Mucosa of gallbladder (tissue), 1 donor: Measurements from ENCODE around the gene NRP2. TPM values are rescaled to one million over a fixed set of nuclear protein-coding genes. Genes with fewer than 3 reads are reported as not detected.

Experiments
- DNase-seq: peaks from one replicate; pipeline ENCODE4 v3.0.0-alpha.2; 2020; ENCODE audit warnings: low spot score
- total RNA-seq: library from RNA; stranded (reverse); gene quantifications from one replicate; pipeline ENCODE4 v1.2.1, GENCODE V29; 2021
- donor health status: DM: no; HTN: no; CAD: no.

Gene NRP2
- total RNA-seq, 1 donor from 2014 or later: 146 TPM

DNA sequence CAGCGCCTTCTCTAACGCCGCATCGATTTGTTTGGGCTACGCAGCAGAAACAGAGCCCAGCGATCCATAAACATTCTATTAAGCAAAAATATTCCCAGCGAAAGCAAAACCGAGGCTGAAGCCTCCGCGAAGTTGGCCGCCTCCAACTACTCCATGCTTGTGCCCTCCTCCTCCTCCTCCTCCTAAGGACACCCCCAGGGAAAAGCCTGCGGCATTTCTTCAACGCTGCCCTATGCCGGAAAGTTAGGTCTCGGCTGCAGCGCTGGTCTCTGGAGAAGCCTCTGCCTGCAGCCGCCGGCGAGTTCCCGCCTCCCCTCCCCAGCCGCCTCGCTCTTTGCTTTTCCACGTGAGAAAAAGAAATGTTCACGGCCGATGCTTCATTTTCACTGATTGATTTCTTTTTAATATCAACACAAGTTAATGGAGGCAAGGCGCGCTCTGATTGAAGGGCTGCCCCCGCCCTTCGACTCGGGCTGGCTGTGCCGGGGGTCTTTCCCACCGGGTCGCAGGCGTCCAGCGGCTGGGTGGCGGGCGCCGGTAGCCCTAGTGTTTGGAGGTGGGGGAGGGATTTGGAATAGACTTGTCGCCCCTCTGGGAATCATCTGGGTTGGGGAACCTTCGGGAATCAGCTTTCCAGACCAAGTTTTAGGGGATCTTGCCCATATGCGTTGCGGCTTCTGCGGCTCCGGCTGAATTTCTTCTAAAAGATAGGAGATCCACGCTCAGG is 3.9 kb downstream of the NRP2 start:
- DNase-seq: no peak

DNA sequence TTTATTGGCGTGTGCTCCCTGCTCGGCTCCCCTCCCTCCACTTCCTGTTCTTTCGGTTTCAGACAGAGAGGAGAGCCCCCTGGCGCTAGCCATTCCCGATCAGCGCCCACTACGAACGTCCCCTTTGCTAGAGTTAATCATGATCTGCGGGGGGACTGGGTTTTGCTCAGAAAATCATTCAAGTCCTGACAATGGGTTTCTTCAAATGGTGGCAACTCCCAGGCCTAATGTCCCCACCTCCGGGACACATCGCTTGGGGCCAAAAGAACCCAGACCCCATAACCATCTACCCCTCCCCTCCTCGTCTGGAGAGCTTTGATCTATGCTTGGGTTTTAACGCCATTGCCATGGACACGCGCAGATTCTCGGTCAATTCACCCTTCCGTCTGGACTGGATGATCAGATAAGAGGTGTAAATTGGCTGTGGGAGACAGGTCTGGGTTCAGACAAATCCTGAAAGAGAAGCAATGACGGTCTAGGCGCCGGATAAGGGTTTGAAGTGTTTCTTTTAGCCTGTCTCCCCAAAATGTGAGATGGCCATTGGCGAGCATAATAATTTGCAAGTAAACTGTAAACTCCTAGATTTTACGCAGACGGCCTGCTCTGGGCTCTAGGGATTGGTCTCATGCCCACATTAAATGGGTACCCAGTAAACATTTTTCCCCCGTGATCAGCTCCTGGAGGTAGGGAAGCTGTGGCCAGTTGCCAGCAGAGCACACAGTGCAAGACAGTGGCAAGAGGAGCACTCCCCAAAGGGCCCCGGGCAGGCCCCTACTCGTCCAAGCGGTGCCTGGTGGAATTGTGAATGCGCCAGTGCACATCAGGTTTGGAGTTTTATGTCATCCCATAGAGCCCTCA is 4.7 kb downstream of the NRP2 start:
- DNase-seq: no peak

DNA sequence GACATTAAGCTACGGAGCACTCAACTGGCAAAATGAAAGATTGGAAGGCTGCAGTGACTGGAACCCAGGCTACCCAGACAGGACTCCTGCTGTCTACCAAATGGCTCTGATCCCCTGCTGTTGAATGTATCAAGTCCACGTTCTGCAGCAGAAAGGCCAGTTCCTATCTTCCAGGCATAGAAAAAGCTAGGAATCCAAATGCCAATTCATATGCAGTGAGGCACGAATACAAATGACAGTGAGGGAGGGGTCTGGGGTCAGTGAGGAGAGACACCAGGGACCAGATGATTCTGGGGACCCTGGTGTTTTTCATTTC is 5.3 kb downstream of the NRP2 start:
- no peak for DNase-seq

DNA sequence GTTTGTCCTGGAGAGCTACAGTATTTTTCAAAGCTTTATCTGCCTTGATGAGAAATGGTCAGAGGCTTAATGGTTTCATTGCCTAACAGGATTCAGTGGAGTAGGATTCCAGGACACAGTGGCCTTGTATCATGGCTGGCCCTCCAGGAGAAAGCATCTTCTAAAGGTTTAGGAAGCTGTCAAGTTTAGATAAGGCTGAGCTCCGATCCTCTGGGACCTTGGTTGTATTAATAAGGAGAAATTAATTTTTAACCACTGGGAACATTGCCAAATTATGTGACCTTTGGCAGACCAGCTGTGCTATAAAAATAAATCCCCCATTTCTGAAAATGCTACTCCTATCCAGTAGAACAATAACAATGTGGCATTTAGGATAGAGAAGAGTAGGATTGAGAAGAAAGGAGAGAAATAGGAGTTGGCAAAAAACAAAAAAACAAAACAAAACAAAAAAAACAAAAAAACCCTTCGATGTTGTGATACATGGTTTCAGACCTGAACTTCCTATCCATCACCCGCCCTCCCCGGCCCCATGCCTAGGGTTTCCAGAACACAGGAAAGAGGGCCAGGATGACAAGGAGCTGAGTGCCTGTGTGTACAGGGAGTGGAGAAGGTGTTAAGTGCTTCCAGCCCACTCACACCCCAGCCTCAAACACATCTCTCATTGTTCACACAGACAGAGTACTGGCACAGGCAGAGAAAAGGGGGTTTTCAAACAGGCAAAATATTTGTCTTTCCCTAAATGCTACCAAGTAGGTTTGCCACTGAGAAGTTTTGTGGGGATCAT is 6.3 kb downstream of the NRP2 start:
- DNase-seq: no peak

DNA sequence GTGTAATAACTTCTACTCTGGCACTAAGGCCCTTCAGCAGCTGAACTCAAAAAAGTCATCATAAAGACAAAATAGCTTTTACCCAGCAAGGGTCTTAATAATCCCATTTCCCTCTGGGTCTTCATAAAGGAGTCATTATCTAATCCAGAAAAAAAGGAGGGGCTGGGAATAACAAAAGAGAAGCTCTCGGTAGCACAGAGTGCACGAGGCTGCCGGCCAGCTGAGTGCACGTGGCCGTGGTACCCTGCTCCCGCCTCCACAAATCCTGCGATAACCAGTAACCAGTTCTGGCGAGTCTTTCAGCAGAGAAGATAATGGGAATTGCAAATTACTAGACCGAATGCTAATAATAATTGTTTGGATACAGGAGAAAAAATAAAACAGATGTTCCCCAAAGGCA is 7.5 kb downstream of the NRP2 start:
- DNase-seq: no peak

DNA sequence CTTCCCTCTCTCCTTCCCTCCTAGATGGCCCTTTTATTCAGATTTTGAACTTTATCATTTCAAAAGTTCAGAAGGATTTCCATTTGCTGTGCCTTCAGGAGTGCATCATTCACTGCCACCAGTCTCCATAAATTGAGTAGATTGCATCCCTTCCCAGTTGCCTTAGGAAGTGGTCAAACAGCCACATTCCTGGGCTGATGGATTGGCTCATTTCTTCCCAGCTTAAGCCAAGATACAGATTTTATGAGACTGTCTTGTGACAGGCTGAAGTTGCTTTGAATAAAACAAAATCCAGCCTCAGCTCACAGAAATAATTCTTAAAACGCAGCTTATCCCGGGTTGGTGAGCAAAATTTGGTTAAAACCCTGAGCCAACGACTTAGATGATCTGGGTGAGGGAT is 9.8 kb downstream of the NRP2 start:
- DNase-seq: no peak

DNA sequence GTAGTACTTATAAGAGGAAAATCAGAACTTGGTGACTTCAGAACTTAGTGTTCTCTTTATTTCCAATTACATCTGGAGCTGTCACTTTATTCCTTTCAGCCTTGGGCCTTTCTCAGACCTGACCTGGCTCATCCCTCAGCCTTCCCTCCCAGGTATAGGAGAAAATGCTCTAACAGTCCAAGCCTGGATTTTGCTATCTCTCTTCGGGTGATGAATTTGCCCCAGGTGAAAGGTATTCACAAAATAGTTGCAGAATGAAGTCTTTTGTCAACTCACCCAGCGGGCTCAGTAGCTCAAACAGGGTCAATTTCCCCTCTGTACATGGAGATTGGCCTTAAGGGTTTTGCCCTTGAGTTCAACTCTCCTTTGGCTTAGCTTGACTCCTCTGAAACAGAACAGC is 12.0 kb downstream of the NRP2 start:
- DNase-seq: no peak

DNA sequence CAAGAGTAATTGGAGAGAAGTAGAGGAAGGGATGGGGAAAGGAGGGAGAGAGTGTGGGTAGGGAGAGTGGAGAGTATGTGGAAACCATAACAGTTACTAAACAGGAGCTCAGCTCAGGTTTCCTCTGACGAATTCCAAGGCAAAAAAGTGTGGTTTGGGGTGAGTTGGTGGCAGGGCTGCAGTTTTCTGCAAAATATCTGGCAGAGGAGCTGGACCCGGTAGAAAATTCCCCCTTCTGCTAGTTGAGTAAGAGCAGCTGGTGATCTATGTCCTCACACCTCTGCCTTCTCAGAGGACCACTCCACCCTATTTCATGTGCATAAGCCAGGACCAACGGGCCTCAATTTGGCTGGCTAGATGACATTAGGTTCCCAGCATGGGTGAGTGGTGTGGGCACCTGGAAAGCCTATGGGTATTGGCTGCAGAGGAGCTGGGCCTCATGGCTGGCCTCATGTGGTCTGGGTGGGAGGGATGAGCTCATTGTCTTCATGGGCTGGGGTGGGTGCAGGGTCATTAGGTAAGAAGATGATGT is 13.2 kb downstream of the NRP2 start:
- no peak for DNase-seq

DNA sequence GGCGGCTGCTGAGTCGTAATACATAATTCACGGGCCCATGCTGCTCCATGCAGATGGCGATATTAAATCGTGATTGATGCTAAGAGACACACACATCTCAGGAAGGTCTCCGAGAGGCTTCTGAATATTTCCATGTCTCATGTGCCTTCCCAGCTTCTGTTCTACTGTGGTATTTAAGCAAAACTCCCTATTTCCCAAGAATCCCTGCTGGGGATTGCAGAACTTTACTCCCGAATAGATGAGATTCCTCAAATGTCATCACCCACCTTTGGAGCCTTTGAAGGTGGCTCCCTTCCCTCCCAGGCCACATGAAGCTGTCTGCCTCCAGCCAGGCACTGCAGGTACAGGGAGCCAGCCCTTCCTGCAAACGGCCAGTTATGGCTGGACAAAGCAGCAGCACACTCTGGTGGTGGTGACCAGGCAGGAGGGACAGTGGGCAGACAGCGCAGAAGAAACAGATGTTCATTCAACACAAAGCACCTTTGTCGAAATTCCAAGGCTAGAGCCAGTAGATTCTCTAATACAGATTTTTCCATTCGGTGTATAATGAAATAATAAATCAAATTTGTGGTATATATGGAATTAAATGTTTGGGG is 14.1 kb downstream of the NRP2 start:
- DNase-seq: no peak

DNA sequence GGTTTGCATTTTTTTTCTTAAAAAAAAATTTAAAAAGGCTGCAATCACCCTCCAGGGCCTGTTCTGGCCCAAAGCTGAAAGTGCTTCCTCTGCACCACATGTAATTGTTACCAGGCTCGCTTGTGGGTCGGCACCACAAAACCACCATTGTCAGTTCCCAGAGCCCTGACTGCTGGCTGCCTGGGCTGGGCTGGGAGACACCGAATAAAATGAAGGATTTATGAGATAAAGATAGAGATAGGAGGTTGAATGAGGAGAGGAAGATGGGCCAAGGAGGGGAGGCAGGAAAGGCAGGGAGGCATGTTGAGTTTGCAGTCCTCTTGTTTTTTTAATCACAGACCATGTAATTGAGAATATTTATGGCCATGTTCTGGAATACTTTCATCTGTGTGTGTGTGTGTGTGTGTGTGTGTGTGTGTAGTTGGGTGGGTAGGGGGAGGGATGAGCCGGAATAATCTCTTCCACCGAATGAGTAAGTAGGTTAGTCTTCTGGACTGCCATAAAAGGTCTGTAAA is 14.7 kb downstream of the NRP2 start:
- no peak for DNase-seq

DNA sequence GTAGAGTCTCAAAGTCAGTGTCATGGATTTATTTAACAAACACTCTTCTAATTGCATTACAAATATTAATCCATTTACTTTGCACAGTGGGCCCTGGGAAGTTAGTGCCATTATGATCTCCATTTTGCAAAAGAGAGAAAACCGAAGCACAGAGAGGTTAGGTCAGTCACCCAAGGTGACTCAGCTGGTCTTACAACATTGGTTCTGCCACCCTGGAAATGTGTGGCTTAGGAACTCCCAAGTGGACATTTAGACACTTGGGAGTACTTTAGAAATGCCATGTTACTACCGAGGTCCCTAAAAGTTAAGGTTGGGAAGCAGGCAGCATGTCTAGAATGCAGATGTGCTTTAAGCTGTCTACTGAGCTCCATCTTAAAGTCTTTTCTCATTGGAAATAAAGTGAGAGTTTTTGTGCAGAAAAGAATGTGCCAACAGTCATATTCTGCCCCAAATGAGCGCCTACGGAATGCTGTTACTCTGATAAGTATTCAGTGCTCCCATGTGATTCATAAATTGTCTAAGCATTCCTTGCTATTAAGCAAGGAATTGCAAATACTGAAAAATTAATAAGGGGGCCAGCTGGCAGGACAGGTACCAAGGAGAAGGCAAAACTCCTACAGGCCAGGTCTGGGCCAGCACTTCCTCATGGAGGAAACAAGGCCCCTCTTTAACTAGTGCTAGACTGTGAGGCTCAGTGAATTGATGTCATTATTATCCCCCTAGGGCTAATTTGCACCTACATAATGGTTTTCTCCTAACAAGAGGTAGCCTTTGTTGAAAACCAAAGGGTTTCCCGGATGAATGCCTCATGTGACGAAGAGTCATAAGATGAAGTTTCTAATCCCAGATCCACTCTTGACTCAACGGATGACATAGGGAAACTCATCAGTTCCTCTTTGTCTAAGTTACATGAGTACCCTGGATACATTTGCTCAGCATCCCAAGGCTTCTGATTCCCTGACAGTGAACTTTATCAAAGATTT is 16.3 kb downstream of the NRP2 start:
- no peak for DNase-seq

DNA sequence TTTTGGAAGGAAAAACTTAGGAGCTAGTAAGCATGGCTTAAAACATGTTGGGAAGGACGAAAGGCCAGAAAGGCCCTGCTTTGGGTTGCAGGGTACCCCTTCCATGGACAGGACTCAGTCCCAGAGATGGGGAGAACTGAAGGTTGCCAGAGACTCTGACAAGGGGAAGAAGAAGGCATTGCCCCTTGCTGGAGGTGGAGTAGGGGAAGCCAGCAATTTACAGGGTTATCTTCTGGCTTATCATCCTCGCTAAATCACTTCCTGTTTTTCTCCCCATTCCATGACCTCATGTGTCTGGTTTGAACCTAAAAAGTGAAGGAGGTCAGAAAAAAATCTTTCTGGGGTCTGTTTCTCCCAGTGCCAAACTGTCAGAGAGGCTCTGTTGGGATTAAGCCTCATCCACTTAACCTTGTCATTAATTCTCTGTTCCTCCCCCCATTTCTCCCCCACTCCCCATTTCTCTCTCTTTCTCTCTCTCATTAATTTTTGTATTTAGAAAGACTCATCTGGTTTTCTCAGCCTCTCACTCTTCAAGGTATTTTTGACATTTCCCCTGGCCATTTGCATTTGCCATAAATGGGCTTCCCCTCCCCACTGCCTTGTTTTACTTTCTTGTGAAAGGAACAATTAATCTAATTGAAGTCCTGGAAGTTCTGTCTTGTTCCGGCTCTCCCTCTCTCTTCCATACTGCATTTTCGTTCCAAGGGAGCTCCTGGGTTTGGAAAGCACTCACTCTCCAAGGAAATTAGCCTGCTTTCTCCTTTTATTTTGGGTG is 17.4 kb downstream of the NRP2 start:
- DNase-seq: no peak

DNA sequence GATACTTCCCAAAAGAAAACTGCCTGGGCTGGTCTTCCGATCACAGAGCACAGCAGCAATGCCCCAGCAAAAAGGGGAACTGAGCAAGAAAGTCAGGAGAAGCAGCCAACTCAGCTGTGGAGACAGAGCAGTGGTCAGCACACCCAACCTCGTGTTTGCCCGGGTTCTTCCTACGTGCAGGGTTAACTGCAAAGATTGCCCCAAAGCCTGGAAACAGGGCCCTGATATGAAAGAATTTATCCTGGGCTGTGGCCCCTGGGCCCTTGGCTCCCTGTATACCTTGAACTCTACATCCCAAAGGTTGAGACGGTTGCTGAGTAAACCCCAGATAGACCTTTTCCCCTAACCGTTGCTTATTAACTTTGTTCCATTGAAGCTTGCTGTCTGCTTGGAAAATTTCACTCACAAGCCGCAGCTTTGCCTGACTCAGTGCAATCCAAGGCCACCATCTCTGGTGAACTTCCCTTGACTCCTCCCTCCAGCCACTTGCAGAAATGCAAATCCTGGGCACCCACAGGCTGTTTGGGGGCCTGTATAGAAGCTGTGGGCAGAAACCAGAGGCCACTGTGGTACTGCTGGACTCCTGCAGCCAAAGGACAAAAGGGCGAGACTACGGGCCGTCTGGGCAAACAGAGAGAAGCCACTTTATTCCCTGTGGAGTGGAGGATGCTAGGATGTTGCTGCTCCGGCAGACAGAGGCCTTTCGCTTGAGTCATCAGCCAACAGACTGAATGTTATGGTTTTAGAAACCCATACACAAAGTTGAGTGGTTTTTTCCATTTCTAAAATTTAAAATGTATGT is 18.2 kb downstream of the NRP2 start:
- DNase-seq: no peak

DNA sequence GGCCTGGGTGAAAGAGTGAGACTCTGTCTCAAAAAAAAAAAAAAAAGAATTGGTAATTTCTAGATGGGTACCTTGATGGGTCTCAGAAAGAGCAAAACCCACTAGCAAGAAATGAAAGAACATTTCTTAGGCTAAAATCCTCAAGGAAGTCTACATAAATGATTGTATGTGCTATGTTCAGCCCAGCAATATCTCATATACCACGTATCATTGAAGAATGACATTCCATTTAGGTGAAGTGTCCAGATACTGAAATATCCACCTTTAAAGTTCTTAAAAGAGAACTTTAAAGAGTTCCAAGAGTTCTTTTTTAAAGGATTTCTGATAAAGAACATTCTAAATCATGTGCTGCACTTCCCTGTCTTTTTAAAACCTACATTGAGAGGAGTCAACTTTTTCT is 19.2 kb downstream of the NRP2 start:
- DNase-seq: no peak

DNA sequence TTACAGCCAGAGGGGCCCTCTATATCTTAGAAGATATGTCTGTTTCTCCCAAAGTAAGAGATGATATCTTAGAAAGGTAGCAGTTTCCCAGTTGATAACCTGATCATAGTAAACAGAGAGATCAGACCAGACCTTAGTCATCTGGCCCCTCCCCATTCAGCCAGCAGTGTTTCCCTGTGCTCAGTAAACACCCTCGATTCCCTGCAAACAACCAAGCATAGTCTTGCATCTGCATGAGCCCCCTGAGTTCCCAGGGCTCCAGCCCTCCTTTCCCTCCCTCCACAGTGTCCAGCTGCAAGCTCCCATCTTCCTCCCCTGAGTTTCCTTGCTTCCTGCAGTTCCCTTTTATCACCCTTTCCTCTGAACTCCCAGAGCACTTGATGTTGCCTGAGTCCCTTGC is 20.3 kb downstream of the NRP2 start:
- no peak for DNase-seq

DNA sequence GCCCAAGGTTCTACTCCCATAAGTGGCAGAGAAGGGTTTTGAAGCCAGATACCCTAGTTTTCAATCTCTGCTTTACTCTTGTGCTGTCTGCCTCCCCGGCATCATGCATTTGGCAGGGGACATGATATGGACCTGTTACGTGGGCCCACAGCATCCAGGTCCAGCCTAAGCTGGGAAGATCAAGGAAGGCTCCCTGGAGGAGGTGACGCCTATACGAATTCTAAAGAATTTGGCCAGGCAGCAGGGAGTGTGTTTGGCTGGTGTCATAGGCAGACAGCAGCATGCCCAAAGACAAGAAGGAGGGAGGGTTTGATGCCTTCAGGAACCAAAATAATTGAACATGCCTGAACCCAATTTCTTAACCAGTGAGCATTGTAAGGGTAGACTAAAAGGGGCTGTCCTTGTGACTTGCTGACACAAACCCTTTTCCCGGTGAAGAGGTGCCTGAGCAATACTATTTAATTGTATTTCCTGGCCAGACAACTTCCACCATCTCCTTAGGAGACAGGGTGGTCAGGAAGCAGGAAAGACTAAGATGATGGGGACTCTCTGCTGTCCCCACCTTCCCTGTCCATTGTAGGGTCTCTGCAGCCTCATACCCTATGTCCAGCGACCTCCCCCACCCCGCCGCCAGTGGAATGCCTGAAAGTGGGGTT is 21.3 kb downstream of the NRP2 start:
- DNase-seq: no peak

DNA sequence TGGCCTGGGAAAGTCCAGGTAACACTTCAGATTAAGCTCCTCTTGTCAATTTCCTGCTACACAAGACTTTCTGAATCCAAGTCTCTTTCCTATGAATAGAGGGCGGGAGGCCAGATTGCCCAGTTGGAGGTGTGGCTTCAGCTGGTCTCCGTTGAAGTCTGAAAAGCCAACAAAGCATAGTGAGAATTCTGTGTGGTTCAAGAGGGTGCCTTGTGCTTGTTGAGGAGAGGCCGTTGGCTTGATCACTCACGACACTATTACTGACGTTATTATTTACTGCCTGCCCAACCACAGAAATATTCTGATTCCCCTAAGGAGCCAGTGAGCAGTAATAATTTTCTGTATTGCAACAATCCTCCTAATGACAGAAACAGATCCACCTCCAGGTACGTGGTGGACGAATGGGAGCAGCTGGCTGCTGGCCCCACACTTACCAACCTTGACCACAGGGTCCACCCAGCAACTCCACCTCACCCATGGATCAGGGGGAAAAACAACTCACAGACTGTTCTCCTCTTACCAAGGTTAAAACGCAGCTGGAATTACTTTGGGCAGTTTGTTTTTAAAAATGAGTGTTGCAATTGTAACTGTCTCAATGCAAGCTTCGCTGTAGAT is 21.9 kb downstream of the NRP2 start:
- DNase-seq: no peak
